Fibroblast of skin of left quadriceps (primary cell): Measurements from ENCODE around the gene ADRA2B.
"Not testable (repeated sequence)": the region's sequence is repeated elsewhere in the genome, so short reads cannot be mapped to it uniquely, and the experiment has no call there.

Experiments
- DNase-seq, 2 experiments: peaks; one replicate each; pipeline ENCODE4 v3.0.0-alpha.2; 2013; ENCODE audit warnings: low read depth in 2 of 2

The ADRA2B gene

GRCh38 chr2:96089356-96090195, 26.8 kb downstream of the ADRA2B start:
- no peak for DNase-seq

GRCh38 chr2:96088340-96089335, 27.7 kb downstream of the ADRA2B start:
- no peak for DNase-seq

GRCh38 chr2:96087130-96087529, 29.2 kb downstream of the ADRA2B start:
- no peak for DNase-seq

GRCh38 chr2:96085541-96086355, 30.6 kb downstream of the ADRA2B start:
- DNase-seq = no peak

- DNase-seq = not testable (repeated sequence)
Measured at GRCh38 chr2:96084858-96085518, 31.4 kb downstream of the ADRA2B start.

GRCh38 chr2:96083989-96084857, 32.1 kb downstream of the ADRA2B start:
- DNase-seq = no peak

GRCh38 chr2:96083064-96083939, 33.1 kb downstream of the ADRA2B start:
- no peak for DNase-seq

GRCh38 chr2:96082211-96083063, 33.9 kb downstream of the ADRA2B start:
- no peak for DNase-seq

- no peak for DNase-seq
Measured at GRCh38 chr2:96081042-96081441, 35.3 kb downstream of the ADRA2B start.

- DNase-seq = no peak
Measured at GRCh38 chr2:96075199-96075771, 41.1 kb downstream of the ADRA2B start.

- no peak for DNase-seq
Measured at GRCh38 chr2:96074156-96074555, 42.2 kb downstream of the ADRA2B start.

GRCh38 chr2:96073170-96073775, 43.1 kb downstream of the ADRA2B start:
- DNase-seq = no peak

GRCh38 chr2:96072746-96073145, 43.6 kb downstream of the ADRA2B start:
- DNase-seq = no peak

GRCh38 chr2:96071977-96072491, 44.3 kb downstream of the ADRA2B start:
- not testable (repeated sequence) for DNase-seq

GRCh38 chr2:96071087-96071976, 45.0 kb downstream of the ADRA2B start:
- not testable (repeated sequence) for DNase-seq

GRCh38 chr2:96070351-96070750, 46.0 kb downstream of the ADRA2B start:
- DNase-seq = not testable (repeated sequence)
